ACC112 (cell line): ENCODE measurements around the gene STUM.

Experiments used
- H2AFZ ChIP-seq: fragments of 200-600 bp; sonication (generic); one replicate; pipeline ENCODE4 v1.6.0; 2017; ENCODE audit warnings: antibody characterized with exemption, low read length; ENCODE audit not compliant: unreplicated experiment
- H3K27ac ChIP-seq: fragments of 200-600 bp; sonication (generic); 2 replicates; pipeline ENCODE4 v1.5.1; 2014; ENCODE audit warnings: low read depth, mild to moderate bottlenecking, antibody characterized with exemption, low read length, moderate library complexity
- H3K27me3 ChIP-seq: fragments of 200-600 bp; sonication (generic); 2 replicates; pipeline ENCODE4 v1.6.1; 2014; ENCODE audit warnings: mild to moderate bottlenecking, antibody characterized with exemption, low read length, moderate library complexity, mixed read lengths; ENCODE audit not compliant: insufficient read depth
- H3K36me3 ChIP-seq: fragments of 200-600 bp; sonication (generic); 2 replicates; pipeline ENCODE4 v1.6.1; 2016; ENCODE audit warnings: mild to moderate bottlenecking, antibody characterized with exemption, low read length, moderate library complexity, mixed read lengths; ENCODE audit not compliant: insufficient read depth
- H3K4me1 ChIP-seq: fragments of 200-600 bp; sonication (generic); one replicate; pipeline ENCODE4 v1.6.1; 2016; ENCODE audit warnings: low read length, mixed read lengths; ENCODE audit not compliant: insufficient read depth, unreplicated experiment, control insufficient read depth
- H3K4me3 ChIP-seq: fragments of 200-600 bp; sonication (generic); 2 replicates; pipeline ENCODE4 v1.5.1; 2014; ENCODE audit warnings: mild to moderate bottlenecking, low read depth, low read length
- H3K79me2 ChIP-seq: fragments of 200-600 bp; sonication (generic); one replicate; pipeline ENCODE4 v1.6.0; 2016; ENCODE audit warnings: low read length; ENCODE audit not compliant: control insufficient read depth, unreplicated experiment, insufficient read depth

Gene STUM

GRCh38 chr1:226627924-226628611, 79.5 kb downstream of the STUM start:
- no peaks in the 10 kb centered on the region for H3K36me3 ChIP-seq
- H3K4me3 ChIP-seq, result no peak overlapping the region
- no peak overlapping the region for H2AFZ ChIP-seq
- no peaks in the 10 kb centered on the region for H3K4me1 ChIP-seq
- no peaks in the 10 kb centered on the region for H3K79me2 ChIP-seq
- no peaks in the 10 kb centered on the region for H3K27me3 ChIP-seq
- H3K27ac ChIP-seq, result no peak overlapping the region

- Histone ChIP-seq H3K27ac (no peak overlapping the region), H3K79me2 (no peaks in the 10 kb centered on the region), H3K4me3 (no peak overlapping the region), H3K27me3 (no peaks in the 10 kb centered on the region), H3K4me1 (no peaks in the 10 kb centered on the region), H3K36me3 (no peaks in the 10 kb centered on the region), H2AFZ (no peak overlapping the region)
Measured at GRCh38 chr1:226628612-226629155, 80.1 kb downstream of the STUM start.

GRCh38 chr1:226629210-226629895, 80.8 kb downstream of the STUM start:
- H3K27me3 ChIP-seq, result no peaks in the 10 kb centered on the region
- H3K4me3 ChIP-seq, result no peak overlapping the region
- H3K27ac ChIP-seq, result no peak overlapping the region
- H2AFZ ChIP-seq, result no peak overlapping the region
- no peaks in the 10 kb centered on the region for H3K79me2 ChIP-seq
- no peaks in the 10 kb centered on the region for H3K36me3 ChIP-seq
- H3K4me1 ChIP-seq, result no peaks in the 10 kb centered on the region

GRCh38 chr1:226629896-226630550, 81.5 kb downstream of the STUM start:
- H2AFZ ChIP-seq, result no peak overlapping the region
- no peak overlapping the region for H3K27ac ChIP-seq
- H3K79me2 ChIP-seq, result no peaks in the 10 kb centered on the region
- no peak overlapping the region for H3K4me3 ChIP-seq
- no peaks in the 10 kb centered on the region for H3K27me3 ChIP-seq
- H3K4me1 ChIP-seq, result no peaks in the 10 kb centered on the region
- H3K36me3 ChIP-seq, result no peaks in the 10 kb centered on the region

- no peaks in the 10 kb centered on the region for H3K4me1 ChIP-seq
- no peak overlapping the region for H2AFZ ChIP-seq
- H3K4me3 ChIP-seq, result no peak overlapping the region
- H3K27me3 ChIP-seq, result no peaks in the 10 kb centered on the region
- H3K79me2 ChIP-seq, result no peaks in the 10 kb centered on the region
- no peak overlapping the region for H3K27ac ChIP-seq
- no peaks in the 10 kb centered on the region for H3K36me3 ChIP-seq
Measured at GRCh38 chr1:226630592-226630991, 82.0 kb downstream of the STUM start.

- no peaks in the 10 kb centered on the region for H3K79me2 ChIP-seq
- no peaks in the 10 kb centered on the region for H3K4me1 ChIP-seq
- no peaks in the 10 kb centered on the region for H3K36me3 ChIP-seq
- H3K4me3 ChIP-seq, result no peak overlapping the region
- H2AFZ ChIP-seq, result no peak overlapping the region
- H3K27ac ChIP-seq, result no peak overlapping the region
- no peaks in the 10 kb centered on the region for H3K27me3 ChIP-seq
Measured at GRCh38 chr1:226631229-226632000, 82.9 kb downstream of the STUM start.

- Histone ChIP-seq H2AFZ (no peak overlapping the region), H3K4me3 (no peak overlapping the region), H3K36me3 (no peaks in the 10 kb centered on the region), H3K4me1 (no peaks in the 10 kb centered on the region), H3K79me2 (no peaks in the 10 kb centered on the region), H3K27me3 (no peaks in the 10 kb centered on the region), H3K27ac (no peak overlapping the region)
Measured at GRCh38 chr1:226632169-226632879, 83.8 kb downstream of the STUM start.

- Histone ChIP-seq H3K79me2 (no peaks in the 10 kb centered on the region), H3K27ac (no peak overlapping the region), H3K36me3 (no peaks in the 10 kb centered on the region)
Measured at GRCh38 chr1:226632922-226633351, 84.4 kb downstream of the STUM start.

GRCh38 chr1:226633541-226634165, 85.1 kb downstream of the STUM start:
- no peak overlapping the region for H3K4me3 ChIP-seq

More at GRCh38 chr1:226632922-226633351, 84.4 kb downstream of the STUM start:
- Histone ChIP-seq H2AFZ (no peak overlapping the region), H3K4me1 (no peaks in the 10 kb centered on the region), H3K27me3 (no peaks in the 10 kb centered on the region), H3K4me3 (no peak overlapping the region)

More at GRCh38 chr1:226633541-226634165, 85.1 kb downstream of the STUM start:
- Histone ChIP-seq H3K27me3 (no peaks in the 10 kb centered on the region), H3K79me2 (no peaks in the 10 kb centered on the region), H2AFZ (no peak overlapping the region), H3K36me3 (no peaks in the 10 kb centered on the region), H3K27ac (no peak overlapping the region), H3K4me1 (no peaks in the 10 kb centered on the region)
